Measurements from ENCODE around the gene MUC5B.

GRCh38 chr11:1197886-1198560, 24.8 kb upstream of the MUC5B start:
- TF ChIP-seq POLR2A (IDR thresholded peaks at IDR 0.05; ENCODE audit: low read depth, low read length) (no peak), TAF1 (IDR thresholded peaks at IDR 0.05; ENCODE audit: borderline replicate concordance, low read depth, low read length) (no peak), POLR2AphosphoS5 (IDR thresholded peaks at IDR 0.05; ENCODE audit: low read depth, low read length) (no peak)
